Ovary (tissue), 9 donors: ENCODE measurements around the gene PDE5A. TPM values are rescaled to one million over a fixed set of nuclear protein-coding genes. Genes with fewer than 3 reads are reported as not detected.

Source experiments
- DNase-seq, 5 donors: peaks; one replicate each; pipeline ENCODE4 v3.0.0-alpha.2; 2019 to 2020
- H3K27ac ChIP-seq, 2 donors: fragments of 200-600 bp; one replicate each; pipeline versions ENCODE4 v1.5.1 to v1.8.0; 2019 to 2022
- H3K27me3 ChIP-seq: fragments of 200-600 bp; one replicate; pipeline ENCODE4 v1.8.0; 2022
- H3K36me3 ChIP-seq: fragments of 200-600 bp; sonication (generic); one replicate; pipeline ENCODE4 v1.5.1; 2019
- H3K4me1 ChIP-seq: one replicate; pipeline ENCODE4 v1.8.1; 2013; ENCODE audit warnings: mild to moderate bottlenecking, moderate library complexity; ENCODE audit not compliant: insufficient read depth
- H3K4me3 ChIP-seq: fragments of 200-600 bp; sonication (generic); one replicate; pipeline ENCODE4 v1.5.1; 2017
- H3K9me3 ChIP-seq, 2 donors: fragments of 200-600 bp in 1 of 2; sonication (generic) in 1 of 2; one replicate each; pipeline versions ENCODE4 v1.5.1 to v1.8.1; 2013 to 2019; ENCODE audit warnings: mild to moderate bottlenecking in 1 of 2, moderate library complexity in 1 of 2
- CTCF ChIP-seq, 3 donors: fragments of 450-650 bp in 2 of 3; fragments of 200-600 bp in 1 of 3; IDR thresholded peaks; one replicate each; pipeline versions ENCODE4 v1.5.1 to v1.8.0; 2016 to 2022; ENCODE audit warnings: antibody characterized with exemption in 3 of 3, mild to moderate bottlenecking in 1 of 3
- EP300 ChIP-seq: sonication (generic); formaldehyde crosslinking; IDR thresholded peaks from one replicate; pipeline ENCODE4 v1.6.1; 2017; ENCODE audit warnings: antibody characterized with exemption
- POLR2A ChIP-seq: fragments of 450-650 bp; IDR thresholded peaks from one replicate; pipeline ENCODE4 v1.6.1; 2017; ENCODE audit warnings: antibody characterized with exemption, mild to moderate bottlenecking, moderate library complexity
- WGBS, 3 donors: extraction: QIAGEN DNeasy Blood & Tissue Kit in 1 of 3; methylation state at CpG; one replicate each; pipeline versions ENCODE4 v1.1.5 to v1.1.7; 2013 to 2017; 5-methylcytosine and 5-hydroxymethylcytosine counted together
- intact Hi-C, 4 donors: fragments of 100-400 bp; cut with DNase I; formaldehyde crosslinking; loops; one replicate each; pipeline versions ENCODE4 v1.11.0 to v1.15.1; 2022 to 2023
- polyA plus RNA-seq, 2 donors: library from polyadenylated mRNA; stranded (reverse); fragments of 200-250 nt in 1 of 2; fragments of 350-450 nt in 1 of 2; fragmentation: Illumina TruSeq in 1 of 2; extraction: RNeasy Lipid Tissue Mini Kit (QIAGEN cat#74804) in 1 of 2; gene quantifications; one replicate each; pipeline ENCODE4 v1.2.3, GENCODE V29; 2013 to 2014
- total RNA-seq, 7 donors: library from RNA; depleted of rRNA in 2 of 7; stranded (reverse); fragments of >200 nt in 2 of 7; fragmentation: NEBNext Ultra II Directional in 3 of 7; extraction: Animal tissue kit (Norgen Biotek cat#: 25700) in 3 of 7; gene quantifications; one replicate each; pipeline versions ENCODE4 v1.1.0 to v1.2.4, GENCODE V29; 2016 to 2023
- donor health status: DM: no; HTN: no; CAD: no; lungs with moderate emphysema.
- donor health status: DM: no; HTN: no; CAD: no.
- donor health status: Bipolar disorder and iron deficiency.
- donor health status: DM: yes; HTN: yes; CAD: no.
- donor health status: DM: no; HTN: no; CAD: no.
- donor health status: DM: yes; HTN: yes; CAD: no.

Gene PDE5A
- total and polyA plus RNA-seq, 9 donors = 4.6 to 25.3 (median 9.7) TPM

- Histone ChIP-seq H3K4me3 (no peak overlapping the region), H3K4me1 (no peaks in the 10 kb centered on the region), H3K9me3 (no peaks in the 10 kb centered on the region), H3K27me3 (no peaks in the 10 kb centered on the region), H3K36me3 (no peaks in the 10 kb centered on the region), H3K27ac (no peak overlapping the region)
- no peak for DNase-seq
- 87 to 88% (median 87%) methylated on average over 3 of the region's 3 CpGs for WGBS, 3 donors
- intact Hi-C loops = no loop called here
- TF ChIP-seq POLR2A (no peak), CTCF (IDR thresholded peaks at IDR 0.05) (no peak), EP300 (no peak)
Observed at GRCh38 chr4:119518230-119518892, 110.2 kb downstream of the PDE5A start.

GRCh38 chr4:119517361-119518229 lies 111.0 kb downstream of the PDE5A start:
- H3K27me3 ChIP-seq = no peaks in the 10 kb centered on the region
- H3K36me3 ChIP-seq = no peaks in the 10 kb centered on the region
- no peaks in the 10 kb centered on the region for H3K9me3 ChIP-seq
- intact Hi-C loops = no loop called here
- TF ChIP-seq CTCF (IDR thresholded peaks at IDR 0.05) = no peak
- no peak for TF ChIP-seq POLR2A
- TF ChIP-seq EP300 = no peak
- DNase-seq = no peak
- H3K4me1 ChIP-seq = no peaks in the 10 kb centered on the region
- H3K27ac ChIP-seq = no peak overlapping the region
- no peak overlapping the region for H3K4me3 ChIP-seq
- WGBS, 3 donors = 44 to 50% (median 49%) methylated on average over 2 of the region's 2 CpGs

DNA sequence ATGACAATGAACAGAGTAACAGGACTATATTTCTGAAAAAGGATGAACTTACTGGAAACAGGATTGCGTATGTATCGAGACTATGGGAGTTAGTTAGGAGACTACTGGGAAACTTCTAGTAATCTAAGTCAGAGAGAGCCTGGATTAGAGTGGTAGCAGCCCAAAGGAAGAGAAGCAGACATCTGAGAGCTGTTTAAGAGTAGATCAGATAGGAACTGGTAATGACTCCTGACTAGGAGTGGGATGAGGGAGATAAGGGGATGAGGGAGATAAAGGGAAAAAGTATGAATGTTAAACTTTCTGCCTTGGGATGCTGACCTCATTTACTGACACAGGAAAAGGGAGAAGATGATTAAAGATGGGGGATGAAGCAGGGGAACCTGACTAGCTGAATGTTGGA lies 116.2 kb downstream of the PDE5A start:
- no peak overlapping the region for H3K27ac ChIP-seq

More for the DNA sequence above, 116.2 kb downstream of the PDE5A start:
- H3K9me3 ChIP-seq = no peaks in the 10 kb centered on the region
- H3K36me3 ChIP-seq = no peaks in the 10 kb centered on the region
- no peak for DNase-seq
- H3K4me1 ChIP-seq = peaks cover 2% of the 10 kb centered on the region
- H3K4me3 ChIP-seq = no peak overlapping the region
- intact Hi-C loops = no loop called here
- TF ChIP-seq CTCF (IDR thresholded peaks at IDR 0.05) (no peak), EP300 (no peak), POLR2A (no peak)
- H3K27me3 ChIP-seq = no peaks in the 10 kb centered on the region
- WGBS, 3 donors = 95 to 99% (median 98%) methylated on average over 2 of the region's 2 CpGs
